Subcutaneous abdominal adipose tissue (tissue), 5 donors: Measurements from ENCODE around the gene EAPP.
"Not testable (repeated sequence)": the region's sequence is repeated elsewhere in the genome, so short reads cannot be mapped to it uniquely, and the experiment has no call there.

Experiments used
- H3K27ac ChIP-seq: one replicate; pipeline ENCODE4 v1.7.0; 2013; ENCODE audit warnings: low read depth, mild to moderate bottlenecking, inconsistent platforms, low read length, moderate library complexity
- H3K27me3 ChIP-seq, 5 donors: one replicate each; pipeline ENCODE4 v1.7.0; 2013; ENCODE audit warnings: low read length in 5 of 5, inconsistent platforms in 1 of 5; ENCODE audit not compliant: control insufficient read depth in 5 of 5, insufficient read depth in 4 of 5
- H3K36me3 ChIP-seq, 5 donors: one replicate each; pipeline ENCODE4 v1.7.0; 2013; ENCODE audit warnings: low read length in 5 of 5; ENCODE audit not compliant: control insufficient read depth in 5 of 5, insufficient read depth in 5 of 5
- H3K4me1 ChIP-seq, 5 donors: one replicate each; pipeline ENCODE4 v1.7.0; 2013; ENCODE audit warnings: low read length in 5 of 5, mild to moderate bottlenecking in 3 of 5, moderate library complexity in 1 of 5; ENCODE audit not compliant: control insufficient read depth in 5 of 5, insufficient read depth in 5 of 5
- H3K4me3 ChIP-seq, 5 donors: one replicate each; pipeline ENCODE4 v1.7.0; 2013; ENCODE audit warnings: low read length in 5 of 5, low read depth in 1 of 5
- H3K9ac ChIP-seq, 5 donors: one replicate each; pipeline ENCODE4 v1.7.0; 2013; ENCODE audit warnings: low read length in 5 of 5, mild to moderate bottlenecking in 4 of 5, moderate library complexity in 3 of 5
- H3K9me3 ChIP-seq, 5 donors: one replicate each; pipeline ENCODE4 v1.7.0; 2013; ENCODE audit warnings: low read length in 5 of 5; ENCODE audit not compliant: control insufficient read depth in 5 of 5
- donor health status: healthy.
- donor health status: healthy.
- donor health status: healthy.
- donor health status: healthy.
- donor health status: healthy.

Gene EAPP, protein sequence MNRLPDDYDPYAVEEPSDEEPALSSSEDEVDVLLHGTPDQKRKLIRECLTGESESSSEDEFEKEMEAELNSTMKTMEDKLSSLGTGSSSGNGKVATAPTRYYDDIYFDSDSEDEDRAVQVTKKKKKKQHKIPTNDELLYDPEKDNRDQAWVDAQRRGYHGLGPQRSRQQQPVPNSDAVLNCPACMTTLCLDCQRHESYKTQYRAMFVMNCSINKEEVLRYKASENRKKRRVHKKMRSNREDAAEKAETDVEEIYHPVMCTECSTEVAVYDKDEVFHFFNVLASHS

DNA sequence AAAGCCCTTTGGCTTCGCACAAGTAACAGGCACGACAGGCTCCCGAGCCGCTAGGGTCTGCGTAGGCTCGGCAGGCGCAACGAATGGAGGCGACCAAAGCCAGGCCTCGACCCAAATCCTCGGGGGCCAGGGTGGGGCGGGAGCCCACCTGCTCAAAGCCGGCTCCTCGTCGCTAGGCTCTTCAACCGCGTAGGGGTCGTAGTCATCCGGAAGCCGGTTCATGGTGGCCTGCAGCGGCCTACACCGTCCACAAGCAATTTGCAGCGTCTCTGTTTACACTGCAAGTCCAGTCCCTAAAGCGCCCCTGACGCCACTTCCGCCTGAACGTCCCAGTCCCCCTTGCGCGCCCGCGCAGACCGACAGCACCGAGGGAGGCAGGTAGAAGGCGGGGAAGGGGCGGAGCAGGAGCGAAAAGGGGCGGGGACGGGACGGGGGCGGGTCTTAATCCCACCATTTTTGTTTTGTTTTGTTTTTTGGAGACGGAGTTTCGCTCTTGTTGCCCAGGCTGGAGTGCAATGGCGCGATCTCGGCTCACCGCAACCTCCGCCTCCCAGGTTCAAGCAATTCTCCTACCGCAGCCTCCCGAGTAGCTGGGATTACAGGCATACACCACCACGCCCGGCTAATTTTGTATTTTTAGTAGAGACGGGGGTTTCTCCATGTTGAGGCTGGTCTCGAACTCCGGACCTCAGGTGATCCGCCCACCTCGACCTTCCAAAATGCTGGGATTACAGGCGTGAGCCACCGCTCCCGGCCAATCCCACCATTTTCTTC lies at the start of gene EAPP:
Gene EAPP, minus strand, starts transcription at position 295 of the 774 bp plus-strand sequence. Its CDS starts 73 bp downstream, at position 222.
- Histone ChIP-seq H3K4me1 (peaks cover 0 to 25% (median 20%) of the 10 kb centered on the region in 5 donors), H3K27ac (peak within 1 kb of the TSS; percentile 92), H3K27me3 (no peaks in the 10 kb centered on the region)

DNA sequence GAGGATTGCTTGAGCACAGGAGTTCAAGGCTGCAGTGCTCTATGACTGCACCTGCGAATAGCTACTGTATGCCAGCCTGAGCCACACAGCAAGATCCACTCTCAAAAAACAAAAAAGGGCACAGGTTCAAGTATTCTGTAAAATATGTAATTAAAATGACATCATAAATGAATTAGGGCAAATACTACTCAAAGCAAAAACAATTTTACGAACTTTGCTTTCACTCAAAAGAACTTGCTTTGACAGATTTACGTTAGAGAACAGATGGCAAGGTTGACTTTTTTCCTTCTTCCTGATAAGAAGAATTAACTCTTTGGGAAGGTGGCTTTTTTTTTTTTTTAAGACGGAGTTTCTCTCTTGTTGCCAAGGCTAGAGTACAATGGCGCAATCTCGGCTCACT lies 44.0 kb upstream of the EAPP start:
- Histone ChIP-seq H3K4me1 (peaks cover 0 to 19% (median 8%) of the 10 kb centered on the region in 5 donors), H3K27ac (no peak overlapping the region), H3K36me3 (peaks cover 0 to 68% (median 31%) of the 10 kb centered on the region in 5 donors), H3K27me3 (no peaks in the 10 kb centered on the region), H3K4me3 (no peak overlapping the region), H3K9me3 (no peaks in the 10 kb centered on the region), H3K9ac (no peak overlapping the region)

More for the DNA sequence above, at the start of gene EAPP:
- Histone ChIP-seq H3K9me3 (no peaks in the 10 kb centered on the region), H3K36me3 (peaks cover 4 to 10% (median 9%) of the 10 kb centered on the region in 5 donors), H3K4me3 (peak within 1 kb of the TSS; percentile 84 to 99 (median 96)), H3K9ac (peak within 1 kb of the TSS; percentile 73 to 99 (median 85))

DNA sequence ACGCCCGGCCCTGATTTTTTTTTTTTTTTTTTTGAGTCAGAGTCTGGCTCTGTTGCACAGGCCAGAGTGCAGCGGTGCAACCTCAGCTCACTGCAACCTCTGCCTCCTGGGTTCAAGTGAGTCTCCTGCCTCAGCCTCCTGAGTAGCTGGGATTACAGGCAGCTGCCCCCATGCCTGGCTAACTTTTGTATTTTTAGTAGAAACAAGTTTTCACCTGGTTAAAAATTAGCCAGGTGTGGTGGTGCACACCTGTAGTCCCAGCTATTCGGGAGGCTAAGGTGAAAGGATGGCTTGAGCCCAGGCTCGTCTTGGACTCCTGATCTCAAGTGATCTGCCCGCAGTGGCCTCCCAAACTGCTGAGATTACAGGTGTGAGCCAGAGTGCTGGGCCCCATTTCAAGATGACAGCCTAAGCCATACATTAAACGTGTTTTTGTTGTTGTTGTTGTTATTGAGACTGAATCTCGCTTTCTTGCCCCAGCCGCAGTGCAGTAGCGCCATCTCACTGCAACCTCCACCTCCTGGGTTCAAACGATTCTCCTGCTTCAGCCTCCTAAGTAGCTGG lies 42.7 kb upstream of the EAPP start:
- H3K36me3 ChIP-seq, result peaks cover 0 to 71% (median 32%) of the 10 kb centered on the region in 5 donors
- peaks cover 0 to 19% (median 9%) of the 10 kb centered on the region in 5 donors for H3K4me1 ChIP-seq
- H3K27me3 ChIP-seq, result no peaks in the 10 kb centered on the region
- H3K4me3 ChIP-seq, result no peak overlapping the region
- no peak overlapping the region for H3K9ac ChIP-seq
- no peak overlapping the region for H3K27ac ChIP-seq
- H3K9me3 ChIP-seq, result no peaks in the 10 kb centered on the region

DNA sequence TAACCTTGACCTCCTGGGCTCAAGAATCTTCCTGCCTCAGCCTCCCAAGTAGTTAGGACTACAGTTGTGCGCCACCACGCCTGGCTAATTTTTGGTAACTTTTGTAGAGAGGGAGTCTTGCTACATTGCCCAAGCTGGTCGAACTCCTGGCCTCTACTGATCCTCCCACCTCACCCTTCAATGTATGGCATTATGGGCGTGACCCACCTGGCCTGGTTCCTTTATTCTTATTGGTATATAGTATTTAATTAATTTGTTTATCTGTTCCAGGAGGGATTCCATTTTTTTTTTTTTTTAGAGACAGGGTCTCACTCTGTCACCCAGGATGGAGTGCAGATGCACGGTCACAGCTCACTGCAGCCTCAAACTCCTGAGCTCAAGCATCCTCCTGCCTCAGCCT lies 40.9 kb upstream of the EAPP start:
- no peaks in the 10 kb centered on the region for H3K9me3 ChIP-seq
- peak overlapping the region; percentile 79 for H3K27ac ChIP-seq
- H3K9ac ChIP-seq, result peak overlapping the region in 2 of 5 donors; percentile 16 to 42
- H3K36me3 ChIP-seq, result peaks cover 3 to 59% (median 21%) of the 10 kb centered on the region in 5 donors
- H3K4me1 ChIP-seq, result peaks cover 0 to 19% (median 13%) of the 10 kb centered on the region in 5 donors
- no peak overlapping the region for H3K4me3 ChIP-seq
- H3K27me3 ChIP-seq, result no peaks in the 10 kb centered on the region

DNA sequence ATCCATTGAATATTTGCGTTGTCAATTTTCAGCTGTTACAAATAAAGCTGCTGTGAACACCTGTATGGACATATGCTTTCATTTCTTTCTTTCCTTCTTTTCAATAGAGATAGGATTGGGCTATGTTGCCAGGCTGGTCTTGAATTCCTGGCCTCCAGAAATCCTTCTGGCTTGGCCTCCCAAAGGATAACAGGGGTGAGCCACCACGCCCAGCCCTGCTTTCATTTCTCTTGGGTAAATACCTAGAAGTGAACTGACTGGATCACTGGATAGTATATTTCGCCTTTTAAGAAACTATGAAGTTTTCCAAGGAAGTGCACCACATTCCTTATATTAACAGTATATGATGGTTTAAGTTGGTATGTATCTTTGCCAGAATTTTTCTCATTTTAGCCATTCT lies 32.3 kb upstream of the EAPP start:
- Histone ChIP-seq H3K27me3 (no peaks in the 10 kb centered on the region), H3K9ac (no peak overlapping the region), H3K27ac (no peak overlapping the region), H3K4me1 (peaks cover 0 to 16% (median 5%) of the 10 kb centered on the region in 5 donors), H3K36me3 (peaks cover 7 to 57% (median 29%) of the 10 kb centered on the region in 5 donors), H3K9me3 (no peaks in the 10 kb centered on the region), H3K4me3 (no peak overlapping the region)

DNA sequence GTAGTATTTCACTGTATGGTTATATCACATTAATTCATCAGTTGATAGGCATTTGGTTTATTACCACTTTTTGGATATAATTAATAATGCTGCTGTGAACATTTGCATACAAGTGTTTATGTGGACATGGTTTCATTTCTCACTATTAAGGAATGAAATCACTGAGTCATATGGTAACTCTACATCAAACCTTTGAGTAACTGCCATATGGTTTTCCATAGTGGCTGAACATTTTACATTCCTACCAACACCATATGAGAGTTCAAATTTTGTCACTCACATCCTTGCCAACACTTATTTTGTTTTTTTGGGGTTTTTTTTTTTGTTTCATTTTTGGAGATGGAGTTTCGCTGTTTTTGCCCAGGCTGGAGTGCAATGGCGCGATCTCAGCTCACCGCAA lies 30.2 kb upstream of the EAPP start:
- H3K27ac ChIP-seq, result peak overlapping the region; percentile 91
- H3K9ac ChIP-seq, result peak overlapping the region in 1 of 5 donors; percentile 85
- H3K4me3 ChIP-seq, result no peak overlapping the region
- no peaks in the 10 kb centered on the region for H3K9me3 ChIP-seq
- no peaks in the 10 kb centered on the region for H3K27me3 ChIP-seq
- H3K4me1 ChIP-seq, result peaks cover 0 to 14% (median 5%) of the 10 kb centered on the region in 5 donors
- peaks cover 5 to 72% (median 29%) of the 10 kb centered on the region in 5 donors for H3K36me3 ChIP-seq

DNA sequence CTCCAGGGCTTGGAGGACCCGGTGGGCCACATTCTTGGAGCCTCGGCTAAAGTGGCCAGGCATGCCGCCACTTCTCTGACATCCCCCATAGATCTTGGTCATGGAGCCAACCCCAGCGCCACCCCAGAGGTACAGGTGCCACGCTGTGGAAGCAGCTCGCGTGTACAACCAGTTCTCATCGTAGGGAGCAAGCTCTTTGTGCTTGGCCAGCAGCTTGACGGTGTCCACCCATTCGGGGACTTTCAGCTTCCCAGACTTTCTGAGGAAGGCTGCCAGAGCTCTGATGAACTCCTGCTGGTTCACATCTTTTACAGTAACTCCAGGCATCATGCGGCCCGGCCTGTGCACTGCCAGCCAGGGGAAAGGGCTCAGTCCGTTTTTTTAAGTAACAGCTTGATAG lies 29.3 kb upstream of the EAPP start:
- Histone ChIP-seq H3K27me3 (no peaks in the 10 kb centered on the region), H3K36me3 (peaks cover 5 to 78% (median 32%) of the 10 kb centered on the region in 5 donors), H3K9me3 (no peaks in the 10 kb centered on the region), H3K4me1 (peaks cover 0 to 14% (median 5%) of the 10 kb centered on the region in 5 donors), H3K4me3 (no peak overlapping the region), H3K9ac (peak overlapping the region in 2 of 5 donors; percentile 77 to 85), H3K27ac (peak overlapping the region; percentile 91)

DNA sequence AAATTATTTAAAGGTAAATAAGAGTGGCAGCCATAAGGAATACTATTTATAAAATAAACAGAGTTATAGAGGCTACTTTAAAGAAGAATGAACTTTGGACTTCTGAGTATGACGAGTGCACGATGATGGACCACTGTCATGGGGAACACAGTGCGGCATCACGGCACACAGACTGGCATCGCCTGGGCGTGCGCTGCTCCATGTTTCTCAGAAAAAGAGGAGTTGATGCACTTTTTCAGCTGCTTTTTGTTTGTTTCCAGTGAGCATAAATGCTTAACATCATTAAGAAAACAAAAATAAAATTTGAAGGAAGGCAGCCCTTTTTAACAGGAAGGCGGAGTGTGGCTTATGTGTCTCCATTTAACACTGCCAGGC lies 23.3 kb upstream of the EAPP start:
- Histone ChIP-seq H3K27me3 (no peaks in the 10 kb centered on the region), H3K36me3 (peaks cover 0 to 44% (median 20%) of the 10 kb centered on the region in 5 donors), H3K4me1 (no peaks in the 10 kb centered on the region), H3K4me3 (no peak overlapping the region), H3K27ac (no peak overlapping the region), H3K9me3 (no peaks in the 10 kb centered on the region), H3K9ac (no peak overlapping the region)

DNA sequence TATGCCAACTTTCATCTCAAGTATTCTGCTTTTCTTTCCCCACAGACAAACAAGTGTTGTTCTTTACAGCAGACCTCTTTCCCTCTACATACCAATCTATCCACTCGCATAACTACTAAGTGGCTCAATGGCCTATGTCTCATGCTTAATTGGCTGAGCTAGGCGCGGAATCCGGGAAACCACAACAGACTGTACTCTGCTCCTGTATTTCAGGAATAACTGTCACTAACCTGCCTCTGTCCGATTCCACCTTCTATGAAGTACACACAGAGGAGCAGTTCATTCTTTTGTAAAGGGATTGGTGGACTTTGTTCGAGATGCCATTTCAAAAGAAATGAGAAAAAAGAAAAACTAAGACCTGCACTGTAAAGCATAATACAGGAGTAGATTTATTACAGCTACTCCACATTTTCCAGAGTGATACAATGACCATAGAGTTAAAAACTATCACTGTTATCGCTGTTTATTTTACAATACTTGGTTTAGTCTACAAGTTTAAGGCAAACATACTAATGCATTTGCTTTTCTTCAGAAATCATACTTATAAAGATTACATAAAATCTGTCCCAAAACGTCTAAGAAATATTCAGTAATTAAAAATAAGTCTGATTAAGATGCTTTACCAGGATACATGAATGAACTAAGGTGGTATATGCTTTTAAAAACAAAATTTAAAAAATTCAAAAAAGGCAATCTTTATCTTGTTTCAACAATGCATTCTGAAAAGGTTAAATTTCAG lies 22.7 kb upstream of the EAPP start:
- H3K27ac ChIP-seq, H3K27me3 ChIP-seq, H3K9me3 ChIP-seq, H3K4me3 ChIP-seq, H3K4me1 ChIP-seq, H3K9ac ChIP-seq: not testable (repeated sequence)
- H3K36me3 ChIP-seq, result peaks cover 0 to 40% (median 17%) of the 10 kb centered on the region in 5 donors
